GM18505 (cell line): Measurements from ENCODE around the gene VAPB.

Experiments used
- ATAC-seq: cut with Tn5 transposase; IDR thresholded peaks from one replicate; pipeline ENCODE4 v1.9.1; 2021; ENCODE audit not compliant: unreplicated experiment
- POLR2A ChIP-seq: IDR thresholded peaks from 4 replicates; pipeline ENCODE4 v1.6.1; 2011; ENCODE audit warnings: borderline replicate concordance; ENCODE audit not compliant: insufficient read depth, insufficient read length; ENCODE audit errors: extremely low read depth

The VAPB gene

DNA sequence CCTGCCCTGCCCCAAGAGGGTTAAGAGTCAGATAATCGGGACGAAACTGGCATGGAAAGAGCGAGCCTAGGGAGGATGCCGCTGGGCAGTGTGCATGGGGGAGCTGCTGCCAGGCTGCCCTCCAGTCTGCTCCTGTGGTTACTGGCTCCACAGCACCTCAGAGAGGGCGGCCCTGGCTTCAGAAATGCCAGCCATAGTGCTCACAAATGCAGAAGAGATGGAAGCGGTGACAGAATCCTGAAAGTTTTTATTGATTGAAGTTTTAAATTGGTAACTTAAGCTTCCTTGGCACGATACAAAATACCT is 57.9 kb downstream of the VAPB start:
- no peak for ATAC-seq
- TF ChIP-seq POLR2A: no peak

DNA sequence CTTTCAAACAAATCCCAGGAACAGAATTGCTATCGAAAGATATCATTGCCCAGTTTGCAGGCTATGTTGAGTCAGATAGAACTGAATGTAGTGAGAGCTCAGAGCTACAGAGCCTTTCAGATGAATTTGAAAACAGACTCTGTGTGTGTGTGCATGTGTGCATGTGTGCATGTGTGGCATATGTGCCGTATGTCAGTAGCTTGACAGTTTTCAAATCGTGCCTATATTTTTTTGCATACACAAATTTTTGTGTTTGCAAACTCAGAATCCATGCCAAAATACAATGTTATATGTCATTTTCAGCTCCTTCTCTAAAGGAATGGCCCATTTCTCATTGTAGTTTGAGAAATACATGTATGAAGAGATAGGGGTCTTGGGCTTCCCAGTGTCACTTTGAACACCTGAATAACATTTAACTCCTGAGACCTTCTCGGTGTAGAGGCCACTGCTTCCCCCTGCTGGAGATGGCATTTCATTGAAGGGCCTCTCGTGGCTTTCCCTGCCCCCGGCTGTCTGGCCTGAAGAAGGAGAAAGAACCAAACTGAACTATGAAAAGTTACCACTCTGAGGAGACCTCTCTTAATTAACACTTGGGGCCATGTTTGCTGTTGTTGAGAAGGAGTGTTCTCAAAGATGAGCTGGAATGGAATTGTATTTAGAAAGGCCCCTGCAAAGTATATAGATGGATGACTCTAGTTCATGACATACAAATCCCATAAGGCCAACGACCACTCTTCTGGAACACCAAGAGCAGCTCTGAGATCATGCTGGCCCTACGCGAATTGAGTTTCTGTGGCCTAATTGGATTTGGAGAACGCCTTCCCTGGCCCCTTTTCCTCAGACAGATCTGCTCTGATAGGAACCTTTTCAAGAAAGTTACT is 58.7 kb downstream of the VAPB start:
- no peak for ATAC-seq
- TF ChIP-seq POLR2A: no peak

DNA sequence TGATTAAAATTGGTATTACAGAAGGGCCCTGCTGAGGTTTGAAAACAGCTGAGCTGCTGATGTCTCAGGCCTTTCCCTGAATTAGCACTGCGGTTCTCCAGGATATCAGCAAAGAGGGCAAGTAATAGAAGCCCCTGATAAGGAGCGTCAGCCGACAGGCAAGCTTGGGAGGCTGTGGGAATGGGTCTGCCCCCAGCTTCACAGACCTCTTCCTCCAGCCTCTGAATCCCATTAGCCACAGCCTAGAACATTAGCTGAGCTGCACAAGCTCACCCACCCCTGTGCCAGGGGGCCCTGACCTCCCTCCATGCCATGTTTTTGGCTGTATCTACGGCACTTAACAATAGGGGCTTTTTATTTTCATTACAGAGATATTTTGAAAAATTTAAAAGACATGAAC is 59.9 kb downstream of the VAPB start:
- no peak for TF ChIP-seq POLR2A

DNA sequence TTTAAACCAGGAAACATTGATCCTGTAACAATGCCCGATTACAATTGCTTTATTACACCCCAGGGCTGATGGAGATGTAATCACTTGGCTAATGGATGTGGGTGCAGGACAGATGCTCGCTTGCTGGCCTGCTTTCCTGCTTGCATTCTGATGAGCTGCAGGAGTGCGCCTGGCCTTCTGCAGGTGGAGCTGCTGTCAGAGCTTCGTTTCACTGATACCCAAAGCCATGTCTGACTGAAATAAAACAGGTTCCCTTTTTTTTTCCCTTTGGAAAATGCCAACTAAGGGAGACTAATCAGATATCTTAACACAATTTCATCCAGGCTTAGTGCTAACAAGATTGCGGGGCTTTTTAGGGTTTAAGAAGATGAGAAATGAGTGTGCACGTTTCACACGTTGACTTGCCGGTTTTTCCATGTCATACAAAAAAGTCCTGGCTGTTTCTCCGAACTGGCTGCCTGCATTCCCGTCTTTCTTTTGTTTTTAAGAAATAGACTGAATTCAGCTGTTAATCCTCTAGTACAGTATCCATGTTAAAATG is 60.7 kb downstream of the VAPB start:
- no peak for TF ChIP-seq POLR2A
- ATAC-seq: no peak

More for the DNA sequence above, 59.9 kb downstream of the VAPB start:
- no peak for ATAC-seq

DNA sequence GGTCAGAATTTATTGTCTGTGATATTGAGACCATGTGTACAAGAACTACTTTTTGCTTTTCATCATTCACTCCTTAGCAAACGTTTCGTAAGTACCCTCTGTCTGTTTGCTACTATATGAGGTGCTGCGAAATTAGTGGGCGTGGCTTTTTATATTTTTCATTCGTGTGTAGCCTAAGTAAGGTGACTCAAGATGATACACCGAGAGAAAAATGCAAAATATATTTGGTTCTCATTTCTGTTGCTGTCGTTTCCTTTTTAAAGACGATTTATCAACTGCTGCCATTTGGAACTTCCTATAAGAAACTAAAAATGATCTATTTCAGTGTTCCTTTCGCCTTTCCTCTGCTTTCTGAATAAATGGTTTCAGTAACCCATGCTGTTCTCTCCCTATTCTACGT is 61.2 kb downstream of the VAPB start:
- no peak for ATAC-seq
- TF ChIP-seq POLR2A: no peak

DNA sequence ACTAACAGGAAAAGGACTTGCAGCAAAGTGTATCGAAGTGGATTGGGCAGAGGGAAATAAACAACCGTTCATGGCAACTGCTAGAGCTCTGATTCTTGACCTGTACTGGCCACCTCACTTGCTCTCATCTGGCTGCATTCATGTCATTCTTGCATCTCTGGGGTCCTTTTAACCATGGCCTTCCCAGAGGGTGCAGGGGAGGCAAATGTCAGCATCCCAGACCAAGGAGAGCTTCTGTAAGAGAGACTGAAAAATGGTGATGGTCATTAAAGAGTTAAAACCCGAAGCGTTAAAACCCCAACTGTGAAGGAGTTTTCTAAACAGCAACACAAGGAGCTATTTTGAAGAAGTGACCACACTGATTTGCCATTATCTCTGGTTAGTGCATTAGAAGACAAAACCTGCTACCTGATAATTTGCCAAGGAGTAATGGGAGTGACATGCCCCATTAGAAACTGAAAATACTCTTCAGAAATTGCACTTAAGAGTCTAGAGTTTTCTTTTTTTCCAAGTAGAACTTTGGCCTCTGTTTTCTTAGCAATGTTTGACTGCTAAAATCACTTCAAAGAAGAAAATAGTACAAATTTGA is 63.7 kb downstream of the VAPB start:
- TF ChIP-seq POLR2A: no peak
- no peak for ATAC-seq

DNA sequence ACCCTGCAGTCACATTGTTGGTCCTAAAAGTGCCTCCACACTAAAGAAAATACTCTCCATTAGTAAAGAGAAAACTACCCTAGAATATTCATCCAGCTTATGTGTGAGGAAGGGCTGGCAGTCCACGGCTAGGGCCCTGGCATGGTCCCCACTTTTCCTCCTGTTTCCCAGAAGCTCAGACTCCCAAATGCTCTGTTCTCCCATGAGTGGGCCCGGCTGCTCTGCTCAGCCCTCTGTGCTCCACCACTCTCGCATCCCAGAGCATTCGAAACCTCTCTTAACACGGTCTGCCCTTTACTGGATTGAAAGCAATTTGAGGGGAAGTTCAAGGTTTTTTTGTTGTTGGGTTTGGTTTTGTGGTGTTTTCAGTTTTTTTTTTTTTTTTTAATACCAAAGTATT is 64.4 kb downstream of the VAPB start:
- ATAC-seq: no peak
- TF ChIP-seq POLR2A: no peak

DNA sequence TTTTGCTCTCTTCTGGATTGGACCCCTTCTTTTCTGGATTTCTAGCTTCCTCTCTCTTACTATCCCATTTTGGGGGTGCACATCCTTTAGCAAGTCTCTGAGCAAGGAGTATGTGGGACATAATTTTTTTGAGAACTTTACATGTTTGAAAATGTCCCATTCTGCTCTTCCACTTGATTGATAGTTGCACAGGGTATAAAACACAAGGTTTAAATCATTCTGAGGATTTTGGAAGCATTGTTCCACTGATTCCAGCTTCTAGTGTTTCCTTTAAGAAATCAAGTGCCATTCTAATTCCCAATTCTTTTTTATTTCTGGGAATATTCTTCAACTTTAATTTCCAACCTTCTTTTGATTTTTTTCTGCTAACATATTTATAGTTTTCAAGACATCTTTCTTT is 65.4 kb downstream of the VAPB start:
- ATAC-seq: no peak
- no peak for TF ChIP-seq POLR2A

DNA sequence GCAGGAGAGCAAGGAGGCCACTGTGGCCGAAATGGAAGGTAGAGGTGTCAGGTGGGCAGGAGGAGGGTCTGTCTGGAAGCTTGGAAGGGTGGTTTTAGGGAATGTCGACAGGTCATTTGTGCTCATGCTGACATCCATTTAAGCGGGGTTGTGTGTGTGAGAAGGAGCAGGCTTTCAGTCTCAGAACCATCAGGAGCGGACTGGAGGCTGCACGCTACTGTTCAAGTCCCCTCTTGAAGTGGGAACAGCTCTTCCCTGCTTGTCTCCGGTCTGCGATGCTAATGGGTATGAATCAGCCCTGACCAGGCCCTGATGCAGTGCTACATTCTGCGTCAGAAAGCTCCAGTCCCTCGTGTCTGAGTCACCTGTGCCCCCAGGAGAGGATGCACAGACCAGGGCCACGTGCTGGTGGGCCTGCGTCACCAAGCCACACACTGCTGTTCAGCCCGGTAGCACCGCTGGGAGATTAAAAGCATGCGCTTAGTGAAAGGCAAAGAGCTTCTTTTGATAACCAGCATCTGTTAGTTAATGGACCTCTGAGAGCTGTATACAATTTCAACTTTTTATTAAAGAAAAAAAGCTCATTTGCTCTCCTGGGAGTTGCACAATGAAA is 68.2 kb downstream of the VAPB start:
- ATAC-seq: no peak
- TF ChIP-seq POLR2A: no peak

DNA sequence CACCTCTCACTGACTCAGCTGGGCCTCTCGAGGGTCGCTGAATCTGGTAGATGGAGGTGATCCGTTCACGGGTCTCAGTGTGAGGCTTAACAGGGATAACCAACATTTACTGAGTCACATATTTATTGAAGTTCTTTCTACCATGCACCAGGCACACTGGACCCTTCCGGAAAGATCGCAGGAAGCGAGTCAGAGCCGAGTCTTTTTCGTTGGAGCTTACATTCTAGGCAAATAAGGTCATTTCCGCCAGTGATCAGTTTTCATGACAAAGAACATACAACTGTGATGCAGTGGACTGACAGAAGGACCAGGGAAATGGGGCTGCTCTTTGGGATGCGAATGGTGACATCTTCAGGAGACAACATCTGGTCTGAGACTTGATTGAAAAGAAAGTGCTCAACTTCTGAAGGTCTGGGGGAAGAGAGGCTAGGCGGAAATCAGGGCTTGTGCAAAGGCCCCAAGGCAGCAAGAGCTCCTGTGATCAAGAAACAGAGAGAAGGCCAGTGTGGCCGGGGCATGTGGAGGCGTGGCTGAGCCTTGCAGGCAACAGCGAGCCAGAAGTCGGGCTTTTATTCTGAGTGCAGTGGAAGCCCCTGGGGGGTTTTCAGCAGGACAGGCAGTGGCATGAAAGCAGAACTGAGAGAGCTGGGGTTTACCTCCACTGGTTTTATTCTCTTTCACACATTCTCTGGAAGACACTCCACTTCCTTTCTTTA is 69.5 kb downstream of the VAPB start:
- TF ChIP-seq POLR2A: peak; percentile 30
- peak; percentile 97 for ATAC-seq

DNA sequence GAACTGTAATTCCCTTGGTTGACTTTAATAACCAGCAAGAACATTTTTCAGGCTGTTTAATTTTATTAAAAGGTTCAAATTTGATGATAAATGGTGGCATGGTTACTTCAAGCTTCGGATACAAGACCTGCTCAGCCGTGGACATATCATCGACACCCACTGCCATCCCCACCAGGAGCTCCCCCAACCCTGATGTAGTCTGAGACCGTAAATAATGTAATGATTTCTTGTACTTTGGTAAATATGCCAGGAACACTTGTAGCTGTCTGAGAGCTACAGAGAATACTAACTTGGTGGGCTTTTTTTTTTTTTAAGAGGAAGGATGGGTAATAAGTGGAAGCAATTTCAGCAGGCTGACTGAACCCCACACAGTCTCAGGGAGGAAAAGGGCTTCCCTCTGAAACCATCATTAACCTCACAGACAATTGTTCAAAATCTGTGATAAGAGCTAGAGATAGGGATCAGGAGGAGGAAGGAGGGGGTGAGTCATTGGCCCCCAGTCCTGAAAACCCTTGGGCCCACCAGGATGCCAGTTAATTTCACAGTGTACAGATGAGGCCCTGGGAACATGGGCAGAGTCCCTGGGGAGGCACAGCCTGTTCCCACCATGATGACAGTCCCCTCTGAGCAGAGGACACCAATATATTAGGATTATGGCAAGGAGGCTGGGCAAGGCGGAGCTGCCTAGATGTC is 70.2 kb downstream of the VAPB start:
- TF ChIP-seq POLR2A: no peak
- peak; percentile 26 for ATAC-seq

DNA sequence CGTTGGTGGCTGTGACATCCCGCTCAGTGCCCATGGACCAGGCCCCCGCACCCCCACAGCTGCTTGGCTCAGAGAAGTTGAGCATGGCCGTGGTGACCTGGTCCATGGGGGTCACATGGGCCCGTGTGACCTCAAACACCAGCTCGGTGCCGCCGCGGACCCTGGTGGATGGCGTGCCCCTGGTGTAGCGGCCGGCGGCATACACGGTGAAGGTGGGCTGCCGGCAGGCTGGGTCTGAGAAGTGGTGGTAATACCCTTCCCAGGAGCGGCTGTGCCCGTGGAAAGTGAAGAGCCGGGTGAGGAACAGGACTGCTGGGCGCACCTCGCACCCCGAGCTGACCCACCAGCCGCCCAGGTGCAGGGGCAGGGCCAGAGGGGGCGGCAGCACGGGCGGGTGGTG is 72.1 kb downstream of the VAPB start:
- no peak for ATAC-seq
- no peak for TF ChIP-seq POLR2A

DNA sequence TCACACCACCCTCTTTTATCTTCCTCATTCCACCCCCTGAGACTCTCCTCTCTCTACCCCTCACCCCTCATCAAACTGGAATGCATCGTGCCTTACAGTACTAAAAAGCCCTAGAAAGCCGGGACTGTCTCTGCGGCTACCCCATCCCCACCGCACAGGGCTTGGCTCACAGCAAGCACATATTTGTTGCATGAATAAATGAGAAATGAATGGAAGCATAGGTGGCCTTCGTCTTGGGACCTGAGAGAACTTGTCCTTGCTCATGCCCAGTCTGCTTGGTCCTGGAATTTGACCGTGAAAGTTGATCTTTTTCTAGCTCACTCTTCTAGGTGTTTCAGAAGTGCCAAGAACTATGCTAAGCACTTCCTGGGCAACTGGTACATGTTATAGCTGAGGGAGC is 72.9 kb downstream of the VAPB start:
- TF ChIP-seq POLR2A: no peak

DNA sequence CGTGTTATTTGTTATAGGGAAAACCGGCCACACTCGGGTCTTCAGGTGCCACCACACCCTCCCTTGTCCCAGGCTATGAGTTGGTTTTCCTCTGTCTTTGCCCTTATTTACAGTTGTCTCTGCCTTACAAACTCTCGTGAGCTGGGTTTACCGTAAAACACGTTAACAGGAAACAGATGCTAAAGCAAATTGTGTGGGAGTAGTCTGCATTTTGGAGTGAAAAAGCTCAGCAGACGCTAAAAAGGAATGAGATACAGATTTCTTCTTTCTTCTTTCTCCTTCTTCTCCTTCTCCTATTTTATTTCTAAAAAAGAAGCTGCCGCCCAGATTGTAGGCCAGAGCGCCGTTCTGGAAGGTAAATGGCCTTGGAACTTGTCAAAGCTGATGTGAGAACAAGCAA is 74.2 kb downstream of the VAPB start:
- no peak for ATAC-seq
- TF ChIP-seq POLR2A: no peak

More for the DNA sequence above, 72.9 kb downstream of the VAPB start:
- no peak for ATAC-seq

DNA sequence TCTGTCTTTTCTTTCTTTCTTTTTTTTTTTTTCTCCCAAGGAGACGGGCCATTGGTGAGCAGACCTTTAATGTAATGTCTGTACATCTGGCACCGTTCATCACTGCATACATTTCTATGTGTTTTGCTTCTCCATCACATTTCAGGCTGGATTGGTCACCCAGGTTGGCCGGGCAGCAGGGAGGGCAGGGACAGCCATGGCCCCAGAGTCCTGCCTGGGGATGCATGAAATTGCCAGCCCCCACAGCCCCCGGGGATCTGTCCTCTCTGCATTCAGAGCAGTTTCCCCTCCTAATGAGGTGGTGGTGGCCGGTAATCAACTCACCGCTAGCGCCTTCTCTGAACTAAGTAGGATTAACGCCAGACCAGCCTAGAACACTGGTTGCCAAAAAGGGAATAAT is 75.8 kb downstream of the VAPB start:
- ATAC-seq: no peak
- TF ChIP-seq POLR2A: no peak
